Stimulated activated CD4-positive, alpha-beta T cell treated with anti-CD3 and anti-CD28 coated beads, Interleukin-2, amount 100 ng/mL, for 24 hours (primary cell): ENCODE results near the gene UPK3BL1.
A peak's percentile ranks its signal among the peaks of the same experiment; 100 is the strongest.
"Not testable (repeated sequence)": the region's sequence is repeated elsewhere in the genome, so short reads cannot be mapped to it uniquely, and the experiment has no call there.

Source experiments
- DNase-seq, 2 donors: peaks; one replicate each; pipeline ENCODE4 v3.0.0-alpha.2; 2020

The UPK3BL1 gene

DNA sequence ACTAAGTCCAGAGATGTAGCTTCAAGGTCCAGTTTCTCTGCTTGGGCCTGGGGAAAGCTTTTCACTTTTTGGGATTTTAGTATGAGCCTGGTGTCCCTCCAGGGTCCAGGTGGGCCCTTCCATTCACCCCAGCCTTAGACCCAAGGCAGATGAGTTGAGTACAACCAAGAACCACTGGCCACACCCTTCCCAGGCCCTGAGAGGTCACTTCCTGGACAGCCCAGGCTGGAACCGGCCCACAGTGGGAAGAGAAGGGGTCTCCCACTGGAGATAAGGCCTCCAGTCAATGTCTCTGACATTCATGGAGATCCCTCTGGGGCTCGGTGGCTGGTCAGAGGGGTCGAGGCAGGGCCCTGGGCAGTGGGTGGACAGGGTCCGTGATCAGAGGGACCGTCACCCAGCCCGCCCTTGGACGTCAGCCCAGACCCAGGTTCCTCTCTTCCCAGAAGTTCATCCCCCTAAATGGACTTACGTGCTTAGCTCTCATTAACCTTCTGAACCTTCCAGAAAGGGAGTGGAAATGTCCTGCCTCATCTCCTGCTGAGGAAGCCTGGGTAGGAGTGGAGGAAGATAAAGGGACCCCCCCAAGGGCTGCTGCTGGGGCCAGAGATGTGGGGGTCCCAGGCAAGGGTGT, 15.2 kb downstream of the UPK3BL1 start:
- DNase-seq = not testable (repeated sequence)

DNA sequence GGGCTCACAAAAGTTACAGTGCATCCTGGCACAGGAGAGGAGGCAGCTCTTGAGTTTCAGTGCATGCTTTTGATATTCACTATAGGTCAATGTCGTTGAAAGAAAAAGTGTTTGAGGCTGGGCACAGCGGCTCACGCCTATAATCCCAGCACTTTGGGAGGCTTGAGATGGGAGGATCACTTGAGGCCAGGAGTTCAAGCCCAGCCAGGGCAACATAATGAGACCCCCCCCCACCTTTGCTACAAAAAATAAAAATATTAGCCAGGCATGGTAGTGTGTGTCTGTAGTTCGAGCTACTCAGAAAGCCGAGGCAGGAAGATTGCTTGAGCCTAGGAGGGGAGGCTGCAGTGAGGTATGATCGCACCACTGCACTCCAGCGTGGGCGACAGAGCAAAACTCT, 24.5 kb downstream of the UPK3BL1 start:
- not testable (repeated sequence) for DNase-seq

DNA sequence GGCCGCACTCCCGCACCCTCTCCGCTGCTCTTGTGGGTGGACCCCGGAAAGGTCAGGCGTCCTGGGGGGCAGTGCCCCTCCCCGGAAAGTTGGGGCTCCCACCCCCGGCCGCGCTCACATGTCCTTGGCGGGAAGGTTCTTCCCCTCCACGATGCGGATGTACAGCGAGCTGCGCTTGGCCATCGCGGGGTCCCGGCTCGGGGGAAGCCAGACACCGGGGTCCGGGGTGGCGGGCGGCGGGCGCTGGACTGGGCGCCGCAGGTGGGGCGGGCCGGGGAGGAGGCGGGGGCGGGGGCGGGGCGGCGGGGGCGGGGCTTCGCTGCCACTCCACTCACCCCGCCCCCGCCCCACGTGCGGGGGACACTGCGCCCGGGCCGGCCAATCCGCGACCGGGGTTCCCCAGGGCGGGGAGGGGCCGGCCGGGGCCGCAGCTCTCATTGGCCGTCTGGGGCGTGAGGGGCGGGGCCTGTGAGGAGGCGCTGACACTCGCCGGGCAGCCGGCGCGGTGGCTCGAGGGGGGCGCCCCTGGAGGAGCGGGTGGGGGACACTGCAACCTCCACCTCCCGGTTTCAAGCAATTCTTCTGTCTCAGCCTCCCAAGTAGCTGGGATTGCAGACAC, 26.0 kb downstream of the UPK3BL1 start, which contains the start of gene RASA4:
RASA4 (minus strand) TSS at position 250 of the 619 bp plus-strand sequence; CDS start at position 183, 67 bp downstream.
- DNase-seq = peak; percentile 44

DNA sequence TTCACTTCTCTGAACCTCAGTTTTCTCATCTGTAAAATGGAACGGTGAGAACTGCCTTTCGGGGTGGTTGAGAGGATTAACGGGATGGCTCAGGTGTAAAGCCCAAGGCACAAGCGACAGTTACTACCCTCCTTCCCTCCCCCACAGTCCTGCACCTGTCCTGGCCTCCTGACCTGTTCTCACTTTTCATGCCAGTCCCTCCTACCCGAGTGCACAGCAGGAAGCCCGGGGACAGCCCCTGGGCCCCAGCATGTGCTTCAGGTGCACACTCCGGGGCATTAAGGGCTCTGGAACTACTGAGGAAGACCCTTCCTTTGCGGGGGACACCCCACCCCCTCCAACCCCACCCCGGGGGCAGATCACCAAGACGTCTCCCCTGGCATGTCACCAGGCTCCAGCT, 26.7 kb downstream of the UPK3BL1 start:
- DNase-seq = not testable (repeated sequence)

DNA sequence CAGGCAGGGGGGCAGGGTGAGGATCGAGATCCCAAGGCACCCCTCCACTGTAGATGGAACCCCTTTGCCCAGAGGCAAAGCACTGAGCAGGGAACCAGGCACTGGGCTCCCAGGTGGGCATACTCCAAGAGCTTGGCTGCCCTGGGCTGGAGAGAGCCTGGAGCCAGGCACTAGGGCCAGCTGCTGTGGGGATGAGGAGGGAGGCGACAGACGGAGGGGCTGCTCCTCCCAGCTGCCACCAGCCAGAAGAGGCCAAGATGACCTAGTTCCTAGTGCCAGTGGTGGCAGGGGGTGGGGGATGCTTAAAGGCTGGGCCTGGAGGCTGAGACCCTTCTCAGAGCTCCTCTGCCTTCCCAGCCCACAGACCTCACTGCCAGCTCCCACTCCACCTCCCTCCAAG, 27.7 kb downstream of the UPK3BL1 start:
- not testable (repeated sequence) for DNase-seq

DNA sequence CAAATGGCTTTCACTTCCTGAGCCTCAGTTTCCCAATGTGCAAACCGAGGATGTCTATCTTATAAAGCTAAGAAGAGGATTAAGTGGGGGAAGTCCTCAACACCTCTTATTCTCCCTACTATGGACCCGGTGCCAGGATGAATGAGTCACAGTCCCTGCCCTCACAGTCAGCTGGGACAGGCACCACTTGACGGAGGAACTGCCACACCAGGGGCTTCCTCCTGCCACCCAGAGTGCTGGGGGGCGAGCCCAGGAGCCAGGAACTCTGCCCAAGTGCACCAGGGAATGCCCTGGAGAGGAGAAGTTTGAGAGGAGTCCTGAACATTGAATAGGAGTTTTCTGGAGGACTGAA, 28.3 kb downstream of the UPK3BL1 start:
- not testable (repeated sequence) for DNase-seq

DNA sequence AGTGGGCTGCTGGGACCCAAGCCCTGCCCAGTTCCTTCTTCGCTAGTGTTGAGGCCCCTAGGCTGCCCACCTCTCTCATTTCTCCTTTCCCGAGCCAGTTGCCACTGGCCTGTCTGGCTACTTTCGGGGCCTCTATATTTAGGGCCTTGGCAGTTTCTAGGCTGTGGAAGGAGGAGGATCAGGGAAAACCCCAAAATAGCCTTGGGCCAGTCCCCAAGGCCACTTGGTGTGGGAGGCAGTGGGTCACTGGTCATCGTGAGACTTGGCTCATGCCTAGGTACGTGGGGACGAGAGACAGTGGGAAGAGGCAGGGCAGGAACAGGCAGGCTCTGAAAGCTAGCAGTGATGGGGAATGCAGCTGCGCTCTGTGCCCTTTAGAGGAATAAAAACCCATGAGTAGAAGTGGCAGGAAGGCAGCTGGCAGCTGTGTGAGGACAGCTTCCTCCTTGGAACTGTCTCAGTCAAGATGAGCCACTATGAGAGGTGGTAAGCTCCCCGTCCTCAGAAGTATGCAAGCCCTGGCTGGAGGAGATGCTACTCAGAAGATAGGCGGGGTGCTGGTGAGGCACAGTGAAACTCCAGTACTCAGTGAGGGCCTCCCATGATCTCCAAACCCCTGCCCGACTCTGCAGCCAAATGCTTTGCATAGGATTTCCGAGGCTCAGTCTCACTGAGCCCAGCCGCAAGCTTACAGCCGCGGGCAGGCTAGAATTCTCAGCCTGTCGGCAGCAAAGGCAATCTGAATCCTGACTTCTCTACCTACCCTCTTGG, 28.8 kb downstream of the UPK3BL1 start:
- DNase-seq = not testable (repeated sequence)

DNA sequence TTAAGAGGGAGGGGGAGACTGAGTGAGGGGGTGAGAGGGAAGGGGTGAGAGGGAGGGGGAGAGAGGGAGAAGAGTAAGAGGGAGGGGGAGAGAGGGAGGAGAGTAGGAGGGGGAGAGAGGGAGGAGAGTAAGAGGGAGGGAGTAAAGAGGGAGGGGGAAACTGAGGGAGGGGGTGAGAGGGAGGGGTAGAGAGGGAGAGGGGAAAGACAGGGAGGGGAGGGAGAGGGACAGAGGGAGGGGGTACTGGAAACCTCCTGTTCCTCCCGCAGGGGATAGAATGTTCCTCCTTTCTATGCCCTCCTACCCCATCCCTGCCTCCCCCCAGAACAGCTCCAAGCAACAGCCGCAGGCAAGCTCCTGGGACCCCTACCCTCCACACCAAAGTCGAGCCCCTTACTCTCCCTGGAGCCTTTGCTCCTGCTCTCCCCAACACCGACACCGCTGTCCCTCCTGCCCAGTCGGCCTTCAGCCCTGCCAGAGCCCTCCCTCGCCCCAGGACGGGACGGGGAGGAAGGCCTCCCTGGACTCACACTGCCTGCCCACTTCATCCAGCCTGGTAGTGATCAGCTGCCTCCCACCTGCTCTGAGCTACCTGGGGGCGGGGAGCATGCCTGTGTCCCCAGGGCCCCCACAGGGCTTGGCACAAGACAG, 30.8 kb downstream of the UPK3BL1 start:
- DNase-seq = not testable (repeated sequence)

DNA sequence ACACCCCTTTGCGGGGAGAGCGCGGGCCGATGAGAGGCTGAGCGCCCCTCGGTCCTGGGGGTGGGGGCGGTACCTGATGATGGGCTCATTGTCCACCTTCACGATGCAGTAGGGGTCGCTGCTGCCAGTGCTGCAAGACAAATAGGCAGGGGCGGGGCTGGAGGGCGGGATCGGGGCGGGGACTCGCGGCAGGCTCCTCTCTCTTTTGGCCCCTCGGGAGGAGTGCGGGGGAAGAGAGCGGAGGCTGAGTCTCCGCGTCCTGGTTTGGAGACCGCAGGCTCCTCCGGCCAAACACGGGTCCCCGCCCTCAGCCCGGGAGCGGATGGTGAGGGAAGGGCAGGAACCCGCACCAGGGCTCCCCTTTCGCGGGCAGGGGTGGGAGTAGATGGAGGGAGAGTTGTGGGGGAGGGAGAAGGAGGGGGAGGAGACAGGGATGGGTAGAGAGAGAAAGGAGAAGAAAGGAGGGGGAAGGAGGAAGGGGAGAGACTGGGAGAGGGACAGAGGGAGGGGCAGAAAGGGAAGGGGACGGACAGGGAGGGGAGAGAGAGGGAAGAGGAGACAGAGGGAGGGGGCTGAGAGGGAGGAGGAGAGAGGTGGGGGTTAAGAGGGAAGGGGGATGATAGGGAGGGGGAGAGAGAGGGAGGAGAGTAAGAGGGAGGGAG, 31.4 kb downstream of the UPK3BL1 start:
- DNase-seq = not testable (repeated sequence)

DNA sequence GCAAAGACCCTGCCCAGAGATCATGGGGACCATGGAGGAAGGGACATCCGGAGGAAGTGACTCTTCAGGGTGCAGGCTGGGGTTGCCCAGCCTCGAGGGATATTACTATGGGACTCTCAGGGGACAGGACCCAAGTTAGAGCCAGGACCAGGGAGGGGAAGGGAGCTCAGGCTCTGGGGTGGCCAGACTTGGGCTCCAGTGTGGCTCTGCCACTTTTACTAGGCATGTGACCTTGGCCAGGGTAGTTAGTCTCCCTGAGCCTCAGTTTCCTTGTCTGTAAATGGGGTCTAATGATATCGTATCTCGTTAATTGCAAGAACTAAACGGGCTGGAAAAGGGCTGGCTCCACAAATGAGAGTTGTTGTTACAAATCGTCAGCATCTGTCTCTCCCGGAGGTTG, 32.1 kb downstream of the UPK3BL1 start:
- not testable (repeated sequence) for DNase-seq

DNA sequence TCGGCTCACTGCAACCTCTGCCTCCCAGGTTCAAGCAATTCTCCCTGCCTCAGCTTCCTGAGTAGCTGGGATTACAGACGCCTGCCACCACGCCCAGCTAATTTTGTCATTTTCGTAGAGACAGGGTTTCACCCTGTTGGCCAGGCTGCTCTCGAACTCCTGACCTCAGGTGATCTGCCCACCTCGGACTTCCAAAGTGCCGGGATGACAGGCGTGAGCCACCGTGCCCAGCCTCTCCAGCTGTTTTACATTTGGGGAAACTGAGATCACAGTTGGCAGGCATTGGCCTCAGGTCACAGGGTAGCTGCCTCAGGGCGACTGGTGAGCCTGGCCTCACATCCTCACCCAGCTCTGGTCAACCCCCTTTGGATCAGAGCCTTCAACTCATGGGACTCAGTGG, 32.9 kb downstream of the UPK3BL1 start:
- not testable (repeated sequence) for DNase-seq

DNA sequence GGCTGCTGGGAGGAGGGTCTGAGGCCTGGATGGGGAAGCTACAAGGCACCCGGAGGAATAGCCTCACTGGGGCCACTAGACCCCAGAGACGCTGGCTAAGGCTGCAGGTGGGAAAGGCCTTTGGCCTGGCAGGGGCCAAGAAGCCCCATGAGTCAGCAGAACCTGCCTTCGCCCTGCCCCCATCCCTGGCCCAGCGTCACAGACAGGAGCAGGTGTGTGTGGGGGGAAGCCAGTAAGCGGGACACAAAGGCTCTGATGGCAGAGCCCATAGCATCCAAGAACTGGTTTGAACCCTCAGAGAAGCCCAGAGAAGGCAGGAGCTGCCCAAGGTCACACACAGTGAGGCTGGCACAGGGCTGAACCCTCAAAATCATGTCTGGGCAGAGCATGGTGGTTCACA, 35.7 kb downstream of the UPK3BL1 start:
- not testable (repeated sequence) for DNase-seq

DNA sequence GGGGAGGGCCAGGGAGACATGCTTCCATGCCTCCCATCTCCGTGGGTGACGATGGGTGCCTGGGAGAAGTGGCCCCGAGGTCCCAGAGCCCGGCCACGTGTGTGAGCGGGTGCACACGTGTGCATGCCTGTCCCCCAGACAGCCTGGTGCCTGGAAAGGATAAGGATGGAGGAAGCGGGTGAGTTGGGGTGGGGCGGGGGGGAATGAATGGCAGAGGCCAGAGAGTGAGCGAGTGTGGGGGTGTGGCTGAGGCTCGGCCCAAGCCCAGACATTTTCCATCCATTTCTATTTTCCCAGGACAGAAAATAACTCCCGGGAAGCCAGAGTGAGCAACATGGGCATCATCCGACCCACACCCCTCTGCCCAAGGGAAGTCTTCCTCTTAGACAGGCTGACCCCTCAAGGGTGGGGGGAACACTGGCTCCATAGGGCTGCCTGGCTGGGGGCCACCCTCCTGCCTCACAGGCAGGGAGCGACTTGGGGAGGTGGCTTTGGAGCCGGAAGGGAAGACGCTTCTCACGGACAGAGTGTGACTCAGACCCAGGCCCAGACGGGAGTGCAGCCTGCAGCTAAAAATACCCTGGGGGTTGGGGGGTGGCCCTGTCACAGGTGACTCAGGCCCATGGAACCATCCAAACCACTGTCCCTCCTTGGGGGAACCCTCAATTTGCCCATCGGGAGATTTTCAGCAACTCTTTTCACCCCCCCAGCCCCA, 38.0 kb downstream of the UPK3BL1 start:
- DNase-seq = not testable (repeated sequence)

DNA sequence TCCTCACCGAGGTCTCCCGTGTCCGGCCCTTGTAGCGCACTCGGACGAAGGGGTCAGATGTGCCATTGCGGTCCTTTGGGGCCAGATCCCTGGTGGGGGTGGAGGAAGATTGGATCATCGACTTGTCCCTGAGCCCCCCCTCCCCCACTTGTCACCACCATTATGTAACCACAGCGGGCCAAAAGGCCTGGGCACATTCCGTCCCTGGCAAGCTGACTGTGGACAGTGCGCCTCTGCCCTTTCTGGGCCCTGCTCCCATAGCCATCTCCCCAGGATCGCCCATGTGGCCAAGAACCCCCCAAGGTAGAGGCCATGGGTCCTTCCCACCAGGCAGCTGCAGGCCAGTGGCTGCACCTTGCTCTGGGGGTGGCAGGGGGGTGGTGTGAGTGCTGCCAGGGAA, 40.3 kb downstream of the UPK3BL1 start:
- DNase-seq = not testable (repeated sequence)

DNA sequence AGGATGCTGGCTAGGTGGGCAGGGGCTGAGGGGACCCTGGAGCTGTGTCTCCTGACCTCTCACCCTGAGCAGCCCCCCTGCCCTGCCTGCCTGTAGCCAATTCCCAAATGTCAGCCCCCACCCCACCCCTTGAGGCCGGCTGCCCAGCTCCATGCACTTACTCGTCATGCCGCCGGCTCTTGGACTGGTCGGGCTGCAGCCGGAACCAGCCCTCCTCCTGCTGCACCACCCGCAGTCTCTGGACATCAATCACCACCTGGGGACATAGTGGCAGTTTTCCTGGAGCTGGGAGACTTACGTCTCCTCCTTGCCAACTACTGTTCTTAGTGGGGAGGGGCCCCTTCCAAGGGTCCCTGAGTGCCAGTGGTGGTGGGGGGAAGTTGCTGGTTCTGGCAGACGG, 42.9 kb downstream of the UPK3BL1 start:
- not testable (repeated sequence) for DNase-seq

DNA sequence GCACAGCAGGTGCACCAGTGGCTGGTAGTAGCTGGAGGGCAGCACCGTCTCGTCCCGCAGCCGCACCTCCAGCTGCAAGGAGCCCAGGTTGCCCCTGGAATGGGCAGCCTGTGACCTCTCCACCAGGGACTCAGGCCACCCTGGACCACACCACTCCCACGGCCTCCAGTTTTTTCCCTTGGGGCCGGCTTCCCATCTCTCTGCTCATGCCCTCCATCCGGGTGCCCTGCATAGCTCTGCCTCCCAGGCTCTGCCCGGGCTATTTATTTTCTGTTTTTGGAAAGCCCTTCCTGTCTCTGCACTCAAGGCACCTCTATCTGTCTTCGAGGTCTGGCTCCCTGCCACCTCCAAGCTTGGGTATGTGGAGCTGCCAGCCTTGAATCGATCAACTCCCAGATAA, 46.6 kb downstream of the UPK3BL1 start:
- DNase-seq = not testable (repeated sequence)

DNA sequence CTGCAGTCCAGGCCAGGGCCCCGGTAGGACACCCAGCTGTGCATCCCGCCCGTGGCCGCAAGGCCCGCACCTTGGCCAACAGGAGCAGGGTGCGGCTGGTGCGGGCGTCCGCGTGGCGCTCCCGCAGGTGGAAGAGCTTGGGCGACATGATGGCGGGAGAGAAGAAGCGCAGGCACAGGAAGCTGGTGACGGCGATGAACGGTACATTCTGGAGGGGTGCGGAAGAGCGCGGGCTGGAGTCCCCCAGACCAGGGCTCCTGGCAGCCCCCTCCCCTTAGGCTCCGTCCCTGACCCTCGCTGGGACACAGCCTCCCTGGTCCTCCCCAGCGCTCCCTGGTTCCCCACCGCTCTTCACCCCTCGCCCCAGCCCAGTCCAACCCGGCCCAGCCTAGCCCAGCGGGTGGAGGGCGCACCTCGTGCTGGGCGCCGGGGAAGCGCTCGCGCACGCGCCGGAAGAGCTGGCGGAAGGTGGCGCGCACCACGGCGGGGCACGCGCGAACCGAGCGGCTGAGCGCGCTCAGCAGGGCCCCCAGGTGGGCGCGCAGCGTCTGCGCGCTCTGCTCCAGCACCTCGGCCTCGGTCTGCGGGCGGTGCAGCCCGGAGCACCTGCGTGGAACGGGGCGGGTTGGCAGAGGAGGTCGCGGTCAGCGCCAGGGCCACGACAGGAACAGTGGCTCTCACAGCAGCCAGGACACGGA, 48.8 kb downstream of the UPK3BL1 start:
- DNase-seq = not testable (repeated sequence)

DNA sequence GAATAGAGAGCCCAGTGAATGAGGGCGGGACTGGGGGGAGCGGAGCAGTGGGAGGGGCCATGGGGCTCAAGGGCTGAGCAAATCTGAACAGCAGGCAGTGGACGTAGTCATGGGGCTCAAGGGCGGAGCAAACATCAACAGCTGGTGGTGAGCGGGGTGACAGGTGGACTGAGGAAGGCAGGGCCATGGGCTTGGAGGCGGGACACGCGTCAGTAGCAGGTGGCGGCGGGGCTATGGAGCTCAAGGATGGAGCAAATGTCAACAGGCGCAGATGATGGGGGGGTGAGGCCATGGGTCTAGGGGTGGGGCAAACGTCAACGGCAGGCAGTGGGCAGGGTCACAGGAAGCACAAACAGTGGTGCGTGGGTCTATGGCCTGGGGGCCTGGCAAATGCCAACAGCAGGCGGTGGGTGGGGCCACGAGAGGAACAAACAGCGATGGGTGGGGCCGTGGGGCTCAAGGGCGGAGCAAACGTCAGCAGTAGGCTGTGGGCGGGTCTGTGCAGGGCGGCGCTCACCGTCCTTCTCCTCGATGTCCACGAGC, 50.0 kb downstream of the UPK3BL1 start:
- peak; percentile 30 to 33 for DNase-seq

DNA sequence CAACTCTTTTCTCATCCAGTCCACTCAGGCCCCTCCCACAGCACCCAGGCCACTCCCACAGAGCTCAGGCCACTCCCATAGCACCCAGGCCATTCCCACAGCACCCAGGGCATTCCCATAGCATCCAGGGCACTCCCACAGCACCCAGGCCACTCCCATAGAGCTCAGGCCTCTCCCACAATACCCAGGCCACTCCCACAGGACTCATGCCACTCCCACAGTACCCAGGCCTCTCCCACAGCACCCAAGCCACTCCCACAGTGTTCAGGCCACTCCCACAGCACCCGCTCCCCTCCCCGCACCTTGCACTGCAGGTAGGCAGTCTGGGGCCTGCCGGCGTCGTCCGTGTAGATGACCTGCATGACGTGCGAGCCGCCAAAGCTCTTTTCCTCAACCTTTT, 52.7 kb downstream of the UPK3BL1 start:
- not testable (repeated sequence) for DNase-seq
